Fibroblast of skin of left biceps (primary cell): Measurements from ENCODE around the gene BAIAP2L1.
"Not testable (repeated sequence)": the region's sequence is repeated elsewhere in the genome, so short reads cannot be mapped to it uniquely, and the experiment has no call there.

Source experiments
- DNase-seq, 2 experiments: peaks; one replicate each; pipeline ENCODE4 v3.0.0-alpha.2; 2013; ENCODE audit warnings: low read depth in 2 of 2

Gene BAIAP2L1

GRCh38 chr7:98322331-98323270 lies 78.3 kb downstream of the BAIAP2L1 start:
- no peak for DNase-seq

GRCh38 chr7:98321301-98321700 lies 79.6 kb downstream of the BAIAP2L1 start:
- DNase-seq = no peak

- DNase-seq = no peak
Measured at GRCh38 chr7:98319176-98319575, 81.7 kb downstream of the BAIAP2L1 start.

GRCh38 chr7:98317366-98318040 lies 83.4 kb downstream of the BAIAP2L1 start:
- no peak for DNase-seq

- DNase-seq = not testable (repeated sequence)
Measured at GRCh38 chr7:98315994-98316527, 84.8 kb downstream of the BAIAP2L1 start.

- DNase-seq = no peak
Measured at GRCh38 chr7:98315318-98315993, 85.4 kb downstream of the BAIAP2L1 start.

- no peak for DNase-seq
Measured at GRCh38 chr7:98314469-98314868, 86.4 kb downstream of the BAIAP2L1 start.

GRCh38 chr7:98312201-98312600 lies 88.7 kb downstream of the BAIAP2L1 start:
- DNase-seq = no peak

- no peak for DNase-seq
Measured at GRCh38 chr7:98309566-98309965, 91.3 kb downstream of the BAIAP2L1 start.

GRCh38 chr7:98307971-98308466 lies 92.9 kb downstream of the BAIAP2L1 start:
- DNase-seq = no peak

- DNase-seq = no peak
Measured at GRCh38 chr7:98305951-98306535, 94.8 kb downstream of the BAIAP2L1 start.

GRCh38 chr7:98303906-98304305 lies 97.0 kb downstream of the BAIAP2L1 start:
- DNase-seq = no peak

GRCh38 chr7:98303176-98303865 lies 97.6 kb downstream of the BAIAP2L1 start:
- DNase-seq = no peak

- no peak for DNase-seq
Measured at GRCh38 chr7:98301693-98302470, 99.0 kb downstream of the BAIAP2L1 start.

GRCh38 chr7:98300595-98301372 lies 100.1 kb downstream of the BAIAP2L1 start:
- no peak for DNase-seq

- no peak for DNase-seq
Measured at GRCh38 chr7:98297626-98298286, 103.1 kb downstream of the BAIAP2L1 start.

- DNase-seq = no peak
Measured at GRCh38 chr7:98296833-98297232, 104.1 kb downstream of the BAIAP2L1 start.

- no peak for DNase-seq
Measured at GRCh38 chr7:98295467-98296192, 105.3 kb downstream of the BAIAP2L1 start.
